Activated naive CD8-positive, alpha-beta T cell treated with anti-CD3 and anti-CD28 coated beads, Interleukin-2, amount 50 U/mL, for 16 hours (primary cell): Measurements from ENCODE around the gene IGBP1.
"Not testable (repeated sequence)": the region's sequence is repeated elsewhere in the genome, so short reads cannot be mapped to it uniquely, and the experiment has no call there.

Source experiments
- DNase-seq: peaks from one replicate; pipeline ENCODE4 v3.0.0-alpha.2; 2020; ENCODE audit warnings: low read depth, low spot score

Gene IGBP1

DNA sequence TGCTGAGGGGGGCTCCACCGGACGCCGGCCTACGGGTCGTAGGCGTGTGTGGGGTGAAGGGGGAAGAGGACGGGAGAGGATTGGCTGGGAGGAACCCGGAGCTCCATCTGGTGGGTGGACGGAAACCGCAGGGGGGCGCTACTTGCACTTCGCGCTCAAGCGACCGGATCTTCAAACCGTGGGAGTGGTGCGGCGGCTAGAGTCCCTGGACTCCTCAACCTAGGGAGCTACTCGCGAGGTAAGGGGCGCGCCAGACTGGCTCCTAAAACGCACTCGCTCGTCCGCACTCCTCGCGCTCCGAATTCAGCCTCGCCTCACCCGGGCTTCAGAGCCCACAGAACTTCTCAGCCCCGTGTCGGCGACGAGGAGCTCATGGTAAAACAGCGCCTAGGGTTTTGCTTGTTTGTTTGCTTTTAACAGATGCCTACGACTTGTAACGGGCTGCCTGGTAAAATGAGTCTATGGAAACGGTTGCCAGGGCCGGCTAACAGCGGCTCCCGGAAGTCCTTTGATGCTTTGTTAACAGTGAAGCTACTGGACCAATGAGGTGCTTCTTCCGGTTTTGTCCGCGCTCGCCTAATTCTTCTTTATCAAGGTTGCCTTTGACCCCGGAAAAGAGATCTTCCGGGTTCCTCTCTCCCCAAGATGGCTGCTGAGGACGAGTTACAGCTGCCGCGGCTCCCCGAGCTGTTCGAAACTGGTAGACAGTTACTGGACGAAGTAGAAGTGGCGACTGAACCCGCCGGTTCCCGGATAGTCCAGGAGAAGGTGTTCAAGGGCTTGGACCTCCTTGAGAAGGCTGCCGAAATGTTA lies at the start of gene IGBP1:
Gene IGBP1 (plus strand): TSS at position 145 of the 813 bp plus-strand sequence. CDS start 501 bp downstream, at position 646.
- DNase-seq, result peak; percentile 42

GRCh38 chrX:70084592-70085240 lies 48.5 kb upstream of the IGBP1 start:
- no peak for DNase-seq

GRCh38 chrX:70087857-70088630 lies 45.2 kb upstream of the IGBP1 start:
- no peak for DNase-seq

- DNase-seq, result no peak
These were observed 44.5 kb upstream of the IGBP1 start for GRCh38 chrX:70088751-70089150.

GRCh38 chrX:70089604-70090297 lies 43.5 kb upstream of the IGBP1 start:
- DNase-seq, result no peak

GRCh38 chrX:70092247-70092646 lies 41.0 kb upstream of the IGBP1 start:
- no peak for DNase-seq

DNA sequence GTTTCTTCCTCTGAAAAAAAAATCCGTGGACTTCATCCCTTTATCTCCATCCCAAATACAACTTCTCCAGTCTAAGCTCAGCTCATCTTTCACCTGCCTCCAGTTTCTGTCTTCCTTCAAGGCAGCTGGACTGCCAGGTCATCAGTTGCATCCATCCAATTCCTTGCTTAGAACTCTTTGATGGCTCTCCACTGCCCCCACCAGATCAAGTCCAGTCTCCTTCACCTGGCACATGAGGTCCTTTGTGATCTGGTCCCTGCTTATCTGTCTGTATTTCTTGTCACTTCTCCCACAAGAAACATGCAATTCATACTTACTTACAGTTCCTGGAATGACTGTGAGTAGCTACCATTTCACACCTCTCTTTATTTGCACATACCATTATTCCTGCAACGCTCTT lies 37.2 kb upstream of the IGBP1 start:
- no peak for DNase-seq

GRCh38 chrX:70105229-70105628 lies 28.0 kb upstream of the IGBP1 start:
- DNase-seq, result no peak

DNA sequence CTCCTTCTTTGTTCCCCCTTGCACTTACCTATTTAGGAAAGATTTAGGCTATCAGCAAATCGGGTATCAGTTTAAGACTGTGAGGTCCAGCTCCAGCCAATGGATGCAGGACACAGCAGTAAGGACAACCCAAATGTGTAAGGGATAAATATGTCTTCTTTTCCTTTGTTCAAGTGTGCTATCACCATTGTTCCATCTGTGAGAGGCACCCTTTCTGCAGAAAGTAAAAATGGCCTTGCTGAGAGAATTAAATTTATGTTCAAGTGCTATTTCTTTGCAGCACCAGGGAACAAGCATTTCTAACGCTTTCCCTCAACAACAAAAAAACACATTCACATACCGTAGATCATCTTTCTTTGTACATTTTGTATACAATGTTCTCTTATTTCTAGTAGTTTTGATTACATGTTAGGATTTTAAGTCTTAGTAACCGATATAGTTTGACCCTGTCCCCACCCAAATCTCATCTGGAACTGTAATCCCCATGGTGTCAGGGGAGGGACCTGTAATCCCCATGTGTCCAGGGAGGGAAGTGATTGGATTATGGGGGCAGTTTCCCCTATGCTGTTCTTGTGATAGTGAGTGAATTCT lies 21.7 kb upstream of the IGBP1 start:
- not testable (repeated sequence) for DNase-seq

DNA sequence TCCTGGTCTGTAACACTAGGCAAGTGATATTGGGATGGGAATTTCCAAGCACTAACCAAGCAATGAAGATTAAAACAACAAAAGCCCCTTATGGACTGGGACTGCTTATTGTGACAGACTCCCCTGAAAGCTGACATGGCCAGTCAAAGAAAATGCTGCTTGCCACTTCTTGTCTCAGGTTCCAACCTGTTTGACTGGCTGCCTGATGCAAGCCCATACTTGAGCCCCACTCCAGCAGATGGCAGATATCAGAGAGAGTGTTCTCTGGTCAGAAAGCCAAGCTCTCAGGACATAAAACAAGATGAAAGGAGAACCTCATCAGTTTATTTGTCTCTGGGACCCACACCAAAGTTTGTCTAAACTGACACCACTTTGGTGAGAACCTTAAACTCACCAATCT lies 15.5 kb upstream of the IGBP1 start:
- DNase-seq, result no peak

GRCh38 chrX:70123014-70123413 lies 10.2 kb upstream of the IGBP1 start:
- DNase-seq, result not testable (repeated sequence)

DNA sequence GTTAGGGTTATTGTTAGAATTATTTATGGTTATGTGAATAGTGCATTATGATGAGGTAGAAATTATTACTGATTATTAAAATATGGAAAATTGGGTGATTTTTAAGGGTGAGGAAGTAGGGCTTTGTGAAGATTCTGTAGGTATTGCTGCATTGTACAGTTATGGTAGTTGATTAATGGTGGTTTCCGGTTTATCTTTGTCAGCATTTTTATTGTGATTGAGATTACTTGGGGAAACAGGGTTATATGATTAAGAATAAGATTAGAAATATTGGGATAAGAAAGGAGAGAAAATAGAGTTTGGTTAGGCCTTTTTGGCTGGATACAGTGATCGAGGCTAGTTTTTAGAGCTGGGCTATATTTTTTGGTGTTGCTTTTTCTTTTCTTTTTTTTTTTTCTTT lies 8.6 kb upstream of the IGBP1 start:
- no peak for DNase-seq

GRCh38 chrX:70128071-70128470 lies 5.2 kb upstream of the IGBP1 start:
- no peak for DNase-seq

DNA sequence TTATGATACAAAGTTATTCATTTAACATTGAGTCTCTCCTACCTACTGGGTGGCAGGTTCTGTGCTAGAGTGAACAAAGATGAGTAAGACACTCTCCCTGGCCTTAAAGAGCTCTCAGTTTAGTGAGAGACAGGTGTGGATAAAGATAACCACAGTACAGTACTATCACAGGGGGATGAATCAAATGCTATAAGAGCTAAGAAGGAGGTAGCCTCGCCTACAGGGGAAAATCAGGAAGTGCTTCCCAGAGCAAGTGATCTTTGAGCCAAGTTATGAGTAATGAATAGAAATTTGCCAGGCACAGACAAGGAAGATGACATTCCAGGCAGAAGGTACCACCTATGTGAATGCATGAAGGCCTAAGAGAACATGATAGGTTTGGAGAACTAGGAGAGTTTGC lies 3.4 kb upstream of the IGBP1 start:
- no peak for DNase-seq

GRCh38 chrX:70132224-70132623 lies 1.0 kb upstream of the IGBP1 start:
- no peak for DNase-seq

GRCh38 chrX:70132877-70133302 lies 357 bp upstream of the IGBP1 start:
- DNase-seq, result no peak

GRCh38 chrX:70134116-70134477 lies 850 bp downstream of the IGBP1 start:
- DNase-seq, result no peak

GRCh38 chrX:70138622-70139021 lies 5.4 kb downstream of the IGBP1 start:
- no peak for DNase-seq

GRCh38 chrX:70139736-70140135 lies 6.5 kb downstream of the IGBP1 start:
- DNase-seq, result no peak

DNA sequence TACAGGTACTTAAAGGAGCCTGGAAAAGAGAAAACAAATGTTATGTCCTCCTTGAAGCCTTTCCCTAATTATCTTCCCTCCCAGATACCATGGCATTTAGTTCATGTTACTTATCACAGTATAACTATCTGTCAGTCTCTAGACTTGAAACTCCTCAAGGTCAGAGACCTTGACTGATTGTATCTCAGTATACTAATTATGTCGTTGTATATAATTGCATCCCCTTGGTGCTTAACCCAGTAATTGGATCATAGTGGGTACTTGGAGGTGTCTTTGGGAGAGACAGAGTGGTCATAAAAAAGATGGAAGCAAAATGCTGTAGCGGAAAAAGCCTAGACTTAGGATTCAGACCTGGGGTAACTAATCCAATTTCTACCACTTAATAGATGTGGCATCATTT lies 8.1 kb downstream of the IGBP1 start:
- no peak for DNase-seq
